HG03378 (cell line): ENCODE data around the gene LRCH2.
"Not testable (repeated sequence)": the region's sequence is repeated elsewhere in the genome, so short reads cannot be mapped to it uniquely, and the experiment has no call there.

Experiments
- ATAC-seq: cut with Tn5 transposase; IDR thresholded peaks from one replicate; pipeline ENCODE4 v1.9.1; 2021; ENCODE audit warnings: mild to moderate bottlenecking, moderate library complexity; ENCODE audit not compliant: unreplicated experiment

The LRCH2 gene

GRCh38 chrX:115214151-115214550, 19.7 kb downstream of the LRCH2 start:
- ATAC-seq = no peak

GRCh38 chrX:115209547-115209946, 24.3 kb downstream of the LRCH2 start:
- ATAC-seq = not testable (repeated sequence)

- ATAC-seq = no peak
These were observed 29.9 kb downstream of the LRCH2 start for GRCh38 chrX:115204040-115204439.

GRCh38 chrX:115192244-115192700, 41.6 kb downstream of the LRCH2 start:
- no peak for ATAC-seq

GRCh38 chrX:115191490-115192243, 42.2 kb downstream of the LRCH2 start:
- no peak for ATAC-seq

GRCh38 chrX:115190636-115191489, 43.0 kb downstream of the LRCH2 start:
- no peak for ATAC-seq

- ATAC-seq = no peak
These were observed 44.0 kb downstream of the LRCH2 start for GRCh38 chrX:115189646-115190635.

- ATAC-seq = no peak
These were observed 44.8 kb downstream of the LRCH2 start, which contains the start of gene RBMXL3 for GRCh38 chrX:115189110-115189509. TSS of gene RBMXL3 (plus strand) at chrX:115189410. CDS start at chrX:115189442, 32 bp downstream.

- ATAC-seq = no peak
These were observed 49.9 kb downstream of the LRCH2 start for GRCh38 chrX:115183980-115184379.

GRCh38 chrX:115178473-115178872, 55.4 kb downstream of the LRCH2 start:
- ATAC-seq = no peak

GRCh38 chrX:115177932-115178331, 56.0 kb downstream of the LRCH2 start:
- no peak for ATAC-seq

- no peak for ATAC-seq
These were observed 59.3 kb downstream of the LRCH2 start for GRCh38 chrX:115174548-115174947.

- no peak for ATAC-seq
These were observed 60.7 kb downstream of the LRCH2 start for GRCh38 chrX:115173181-115173580.

GRCh38 chrX:115147220-115147619, 86.7 kb downstream of the LRCH2 start:
- no peak for ATAC-seq

- no peak for ATAC-seq
These were observed 91.8 kb downstream of the LRCH2 start for GRCh38 chrX:115142057-115142456.

- ATAC-seq = no peak
These were observed 95.9 kb downstream of the LRCH2 start for GRCh38 chrX:115138040-115138439.

- no peak for ATAC-seq
These were observed 99.5 kb downstream of the LRCH2 start for GRCh38 chrX:115134382-115134781.

- no peak for ATAC-seq
These were observed 121.5 kb downstream of the LRCH2 start for GRCh38 chrX:115112411-115112810.

- no peak for ATAC-seq
These were observed 135.0 kb downstream of the LRCH2 start for GRCh38 chrX:115098897-115099296.

GRCh38 chrX:115093191-115093590, 140.7 kb downstream of the LRCH2 start:
- ATAC-seq = no peak

GRCh38 chrX:115089419-115089818, 144.5 kb downstream of the LRCH2 start:
- no peak for ATAC-seq
